Stimulated activated CD4-positive, alpha-beta T cell treated with anti-CD3 and anti-CD28 coated beads, Interleukin-1b, Interleukin-23, amount 100 ng/mL, for 24 hours (primary cell): Measurements from ENCODE around the gene B4GALNT3.

Source experiments
- DNase-seq, 4 experiments: peaks; one replicate each; pipeline ENCODE4 v3.0.0-alpha.2; 2020; ENCODE audit warnings: low read depth in 4 of 4, low spot score in 1 of 4

B4GALNT3 gene

GRCh38 chr12:466762-467161, 7.0 kb downstream of the B4GALNT3 start:
- no peak for DNase-seq

GRCh38 chr12:467591-467990, 7.9 kb downstream of the B4GALNT3 start:
- no peak for DNase-seq

GRCh38 chr12:468671-469389, 9.1 kb downstream of the B4GALNT3 start:
- DNase-seq = no peak

- DNase-seq = no peak
These were observed 10.4 kb downstream of the B4GALNT3 start for GRCh38 chr12:470133-470532.

DNA sequence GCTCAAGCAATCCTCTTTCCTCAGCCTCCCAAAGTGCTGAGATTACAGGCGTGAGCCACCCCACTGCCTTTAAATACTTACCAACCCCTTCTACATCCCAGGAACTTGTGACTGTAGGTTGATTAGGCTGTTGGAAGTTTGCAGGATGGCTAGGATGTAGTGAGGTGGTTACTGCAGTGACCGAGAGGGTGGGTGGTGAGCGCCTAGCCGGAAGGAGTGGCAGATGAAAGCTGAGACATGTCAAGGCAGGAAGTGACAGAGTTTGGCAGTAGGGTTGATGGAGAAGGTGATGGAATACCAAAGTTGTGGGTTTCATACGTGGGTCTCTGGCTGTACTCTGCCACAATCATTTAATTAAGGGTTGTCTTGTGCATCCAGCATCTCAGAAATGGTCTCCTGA, 13.5 kb downstream of the B4GALNT3 start:
- DNase-seq = no peak

GRCh38 chr12:473863-474577, 14.3 kb downstream of the B4GALNT3 start:
- DNase-seq = no peak

- DNase-seq = no peak
These were observed 15.5 kb downstream of the B4GALNT3 start for GRCh38 chr12:475286-475685.

DNA sequence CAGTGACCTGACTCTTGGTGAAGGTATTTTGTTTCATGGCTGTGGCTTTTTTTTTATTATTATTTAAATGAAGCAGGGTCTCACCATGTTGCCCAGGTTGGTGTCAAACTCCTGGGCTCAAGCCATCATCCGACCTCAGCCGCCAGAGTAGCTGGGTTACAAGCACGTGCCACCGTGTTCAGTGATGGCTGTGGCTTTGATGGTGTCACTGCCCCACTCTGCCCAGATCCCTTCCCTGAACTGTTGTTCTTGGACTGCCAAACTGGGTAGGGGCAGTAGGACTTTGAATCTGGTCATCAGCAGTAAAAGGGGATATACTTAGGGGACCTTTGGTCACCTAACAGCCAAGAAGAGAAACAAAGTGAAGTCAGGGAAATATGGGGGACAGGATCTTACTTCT, 19.4 kb downstream of the B4GALNT3 start:
- no peak for DNase-seq

DNA sequence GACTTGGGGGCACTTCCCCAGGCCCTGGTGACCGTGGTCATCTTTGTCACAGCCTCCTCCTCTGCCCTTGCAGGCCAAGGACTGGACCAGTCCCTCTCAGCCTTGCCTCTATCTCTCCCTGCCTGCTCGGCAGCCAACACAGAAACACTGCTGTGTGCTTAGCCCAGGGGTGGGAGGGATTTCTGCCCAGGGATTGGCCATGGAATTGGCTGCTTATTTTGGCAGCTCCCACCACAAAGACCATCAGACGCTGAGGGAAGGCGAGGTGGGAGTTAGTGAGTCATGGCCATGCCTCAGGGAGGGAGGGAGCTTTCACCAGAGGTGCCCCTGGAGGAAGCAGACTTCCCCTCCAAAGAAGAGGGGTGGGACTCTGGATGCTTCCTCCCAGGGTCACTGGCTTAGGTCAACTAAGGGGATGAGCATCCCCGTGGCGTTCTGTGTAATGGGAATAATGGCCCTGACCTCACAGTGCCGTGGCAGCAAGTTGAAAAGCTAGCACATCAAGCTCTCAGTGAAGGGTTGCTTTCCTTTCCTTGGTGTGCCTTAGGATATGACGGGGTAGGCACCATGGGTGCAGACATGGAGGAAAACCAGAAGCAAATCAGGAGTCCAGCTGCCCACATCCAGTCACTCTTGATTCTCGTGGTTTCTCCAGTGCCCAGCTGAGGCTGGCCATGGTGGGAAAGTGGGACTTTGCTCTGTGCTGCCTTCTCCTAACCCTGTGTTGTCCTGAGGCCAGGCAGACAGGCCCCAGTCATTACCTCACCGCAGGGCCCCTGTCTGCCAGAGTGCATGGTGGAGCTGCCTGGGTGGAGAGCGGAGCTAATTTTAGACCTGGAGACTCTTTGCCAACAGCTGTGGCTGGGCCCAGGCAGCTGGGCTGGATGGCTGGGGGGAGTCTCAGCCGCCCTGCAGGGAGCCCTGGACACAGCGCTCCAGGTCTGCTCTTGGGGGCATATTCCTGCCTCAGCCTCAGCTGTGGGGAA, 21.4 kb downstream of the B4GALNT3 start:
- no peak for DNase-seq

DNA sequence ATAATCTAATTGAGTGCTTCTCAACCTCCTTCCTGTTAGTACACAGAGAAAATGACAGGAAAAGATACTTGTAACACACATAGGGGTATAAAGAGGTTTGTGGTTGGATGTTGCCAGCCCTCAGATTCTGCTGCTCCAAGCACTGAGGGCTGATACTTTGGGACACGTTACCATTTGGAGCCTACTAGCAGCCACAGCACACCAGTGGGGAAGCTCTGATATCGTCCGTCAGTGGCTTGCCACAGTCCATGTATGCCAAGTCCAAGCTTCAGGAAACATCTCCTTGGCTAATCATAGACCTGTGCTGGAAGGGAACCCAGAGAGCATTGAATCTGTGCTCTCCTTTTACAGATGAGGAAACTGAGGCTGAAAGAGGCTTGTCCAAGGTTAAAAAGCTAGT, 22.3 kb downstream of the B4GALNT3 start:
- no peak for DNase-seq

DNA sequence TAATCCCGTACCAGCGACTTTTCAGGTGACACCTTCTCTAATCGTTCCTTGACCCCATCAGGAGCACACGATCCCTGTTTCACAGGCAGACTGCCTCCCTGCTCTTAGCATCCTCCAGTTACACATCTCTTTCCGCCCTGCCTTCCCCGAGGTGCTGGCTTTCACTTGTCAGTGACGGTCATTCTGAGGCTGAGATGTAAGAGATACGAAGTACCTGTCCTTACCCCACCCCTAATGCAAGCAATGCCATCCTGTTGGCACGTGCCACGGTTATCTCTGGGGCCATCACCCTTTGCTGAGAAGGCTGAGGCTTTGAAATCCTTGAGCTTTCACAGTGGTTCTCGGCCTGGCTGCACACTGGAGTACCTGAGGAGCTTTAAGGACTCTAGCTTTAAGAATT, 24.4 kb downstream of the B4GALNT3 start:
- no peak for DNase-seq

- DNase-seq = no peak
These were observed 30.5 kb downstream of the B4GALNT3 start for GRCh38 chr12:490260-490659.

DNA sequence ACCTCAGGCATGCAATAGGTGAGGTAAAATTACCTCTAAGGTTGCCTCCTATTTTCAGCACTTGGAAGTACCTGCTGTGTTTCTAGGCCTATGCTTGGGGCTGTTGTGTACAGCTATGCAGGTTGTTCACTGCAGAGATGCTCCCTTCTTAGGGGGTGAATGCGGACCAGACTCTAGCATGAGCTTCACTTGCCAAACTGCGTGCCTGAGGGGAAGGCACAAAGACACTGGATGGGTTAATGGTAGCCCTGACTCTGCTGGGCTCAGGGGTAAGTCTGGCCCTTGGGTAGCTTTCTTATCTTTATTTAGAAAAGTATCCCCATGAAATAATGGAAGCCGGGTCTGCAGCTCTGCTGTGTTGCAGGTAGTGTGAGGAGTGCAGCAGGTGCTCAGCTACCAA, 35.7 kb downstream of the B4GALNT3 start:
- no peak for DNase-seq

- DNase-seq = no peak
These were observed 37.0 kb downstream of the B4GALNT3 start for GRCh38 chr12:496736-497135.

GRCh38 chr12:497501-498160, 37.9 kb downstream of the B4GALNT3 start:
- no peak for DNase-seq

GRCh38 chr12:499837-500458, 40.2 kb downstream of the B4GALNT3 start:
- DNase-seq = no peak

- no peak for DNase-seq
These were observed 42.1 kb downstream of the B4GALNT3 start for GRCh38 chr12:501722-502447.

DNA sequence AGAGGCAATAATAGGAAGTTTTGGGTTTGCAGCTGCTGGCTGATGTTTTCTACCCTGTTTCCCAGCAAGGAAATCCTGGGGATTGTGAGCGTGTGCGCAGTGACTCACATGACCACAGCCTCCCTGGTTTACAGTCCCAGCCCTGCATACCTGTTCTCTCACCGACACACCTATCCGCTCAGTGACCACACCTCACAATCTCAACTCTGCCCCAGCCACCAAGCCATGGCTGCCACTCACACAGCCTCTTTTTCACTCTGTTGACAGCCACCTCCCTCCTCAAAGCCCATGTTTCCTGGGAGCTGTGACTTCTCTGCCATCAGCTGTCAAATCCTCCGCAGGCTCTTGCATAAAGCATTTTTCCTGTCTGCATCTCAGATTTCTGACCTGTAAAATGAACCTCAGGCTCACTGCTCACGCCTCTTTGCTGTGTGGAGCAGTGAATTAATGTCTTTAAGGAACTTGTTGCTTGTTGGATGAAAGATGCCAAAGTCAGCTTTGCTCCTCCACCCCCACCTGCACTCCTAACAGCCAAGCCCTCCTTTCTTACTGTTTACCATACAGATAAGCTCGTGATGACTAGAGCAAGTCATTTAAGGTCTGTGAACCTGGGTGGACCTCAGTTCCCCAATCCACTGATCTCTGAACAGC, 43.5 kb downstream of the B4GALNT3 start:
- no peak for DNase-seq

DNA sequence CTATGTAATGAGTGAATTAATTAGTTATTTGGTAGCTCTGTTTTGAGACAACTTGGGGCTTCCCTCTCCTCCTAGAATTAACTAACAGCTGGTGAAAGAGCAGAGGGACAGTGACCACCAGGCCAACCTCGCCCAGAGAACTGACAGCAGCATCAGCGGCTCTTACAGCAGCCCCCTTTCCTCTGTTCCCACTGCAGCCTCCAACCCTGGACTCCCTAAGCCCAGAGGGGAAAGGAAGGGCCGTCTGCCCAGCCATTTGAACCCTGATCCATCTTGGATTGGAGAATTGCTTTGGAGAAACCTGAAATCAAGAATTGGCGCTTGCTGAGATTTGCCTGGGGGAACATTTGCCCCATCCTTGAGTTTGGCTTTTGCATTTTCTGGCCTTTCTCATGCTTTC, 45.5 kb downstream of the B4GALNT3 start:
- no peak for DNase-seq
